DND-41 (cell line): ENCODE measurements around the gene MPL.

Source experiments
- ATAC-seq: fragments of 200-7000 bp; cut with Tn5 transposase; 3 replicates; pipeline ENCODE4 v1.9.1; 2021; ENCODE audit warnings: low read depth; ENCODE audit not compliant: insufficient read depth
- DNase-seq: peaks from one replicate; pipeline ENCODE4 v3.0.0-alpha.2; 2020
- H2AFZ ChIP-seq: 2 replicates; pipeline ENCODE4 v1.6.0; 2012; ENCODE audit warnings: low read depth, low read length
- H3K27ac ChIP-seq: 2 replicates; pipeline ENCODE4 v1.5.1; 2012; ENCODE audit warnings: low read length, inconsistent platforms
- H3K27me3 ChIP-seq: fragments of 200-600 bp; sonication (generic); 2 replicates; pipeline ENCODE4 v1.6.0; 2012; ENCODE audit warnings: low read length, mild to moderate bottlenecking, inconsistent platforms; ENCODE audit not compliant: insufficient read depth, poor library complexity
- H3K36me3 ChIP-seq: 2 replicates; pipeline ENCODE4 v1.5.1; 2012; ENCODE audit warnings: low read length, inconsistent platforms; ENCODE audit not compliant: insufficient read depth
- H3K4me1 ChIP-seq: 2 replicates; pipeline ENCODE4 v1.5.1; 2012; ENCODE audit warnings: mild to moderate bottlenecking, low read length; ENCODE audit not compliant: insufficient read depth
- H3K4me2 ChIP-seq: 2 replicates; pipeline ENCODE4 v1.6.0; 2012; ENCODE audit warnings: mild to moderate bottlenecking, moderate library complexity, low read length, inconsistent platforms; ENCODE audit not compliant: insufficient read depth
- H3K4me3 ChIP-seq, 2 experiments: fragments of 200-600 bp in 1 of 2; shearing (Covaris generic) in 1 of 2; 2 replicates each; pipeline ENCODE4 v1.5.1; 2012 to 2016; ENCODE audit warnings: inconsistent platforms in 2 of 2, low read length in 2 of 2, mild to moderate bottlenecking in 2 of 2, low read depth in 1 of 2, moderate library complexity in 1 of 2
- H3K79me2 ChIP-seq: 2 replicates; pipeline ENCODE4 v1.6.0; 2012; ENCODE audit warnings: low read length, inconsistent platforms; ENCODE audit not compliant: insufficient read depth
- H3K9ac ChIP-seq: 2 replicates; pipeline ENCODE4 v1.6.0; 2012; ENCODE audit warnings: low read depth, mild to moderate bottlenecking, inconsistent platforms, low read length, moderate library complexity
- H3K9me3 ChIP-seq: 2 replicates; pipeline ENCODE4 v1.5.1; 2012; ENCODE audit warnings: low read length, moderate library complexity, mild to moderate bottlenecking, inconsistent platforms; ENCODE audit not compliant: insufficient read depth, severe bottlenecking
- H4K20me1 ChIP-seq: 2 replicates; pipeline ENCODE4 v1.6.0; 2012; ENCODE audit warnings: low read length; ENCODE audit not compliant: insufficient read depth
- EZH2 ChIP-seq: IDR thresholded peaks from 3 replicates; pipeline ENCODE4 v1.6.1; 2012; ENCODE audit warnings: borderline replicate concordance, low read depth, mild to moderate bottlenecking, moderate library complexity, low read length, inconsistent platforms; ENCODE audit not compliant: severe bottlenecking
- TF ChIP-seq, protein P1 (sequence below): IDR thresholded peaks from 2 replicates; pipeline ENCODE4 v1.5.1; 2012; ENCODE audit warnings: borderline replicate concordance, low read length, moderate library complexity, mild to moderate bottlenecking; ENCODE audit not compliant: poor library complexity, severe bottlenecking; ENCODE audit errors: extremely low read depth

The MPL gene

DNA sequence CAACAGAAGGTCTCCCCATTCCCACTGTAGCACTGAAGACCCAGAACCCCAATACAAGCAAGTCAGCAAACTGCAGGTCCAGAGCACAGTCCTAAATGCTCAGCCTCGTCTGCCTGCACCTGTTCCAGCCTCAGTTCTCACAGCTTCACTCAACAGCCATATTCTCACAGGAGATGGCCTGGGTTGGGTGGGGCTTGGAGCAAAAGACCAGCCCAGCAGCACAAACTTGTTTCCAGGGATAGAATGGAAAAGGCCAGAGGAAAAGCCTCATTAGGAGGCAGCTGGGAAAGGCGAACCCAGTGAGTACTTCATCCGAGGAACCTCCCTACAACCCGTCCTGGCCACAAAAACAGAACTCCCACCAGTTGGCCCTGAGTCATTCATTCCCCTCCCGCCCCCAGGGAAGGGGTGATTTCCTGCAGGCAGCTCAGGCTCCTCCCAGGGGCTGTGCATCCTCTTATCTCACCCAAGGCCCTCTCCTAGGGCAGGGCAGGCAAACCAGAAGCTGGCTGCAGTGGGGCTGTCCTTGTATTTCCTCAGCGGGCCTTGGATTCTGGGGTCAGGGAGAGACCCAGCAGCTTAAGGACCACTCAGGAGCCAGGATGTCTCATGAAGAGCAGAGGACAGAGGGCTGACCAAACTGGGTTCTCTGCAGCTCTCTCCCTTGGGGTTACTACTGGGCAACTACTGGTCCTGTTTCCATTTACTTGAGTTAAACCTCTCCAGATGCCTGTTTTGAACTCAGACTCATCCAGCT, 7.4 kb upstream of the MPL start:
- no peak for TF ChIP-seq EZH2
- TF ChIP-seq, protein P1, sequence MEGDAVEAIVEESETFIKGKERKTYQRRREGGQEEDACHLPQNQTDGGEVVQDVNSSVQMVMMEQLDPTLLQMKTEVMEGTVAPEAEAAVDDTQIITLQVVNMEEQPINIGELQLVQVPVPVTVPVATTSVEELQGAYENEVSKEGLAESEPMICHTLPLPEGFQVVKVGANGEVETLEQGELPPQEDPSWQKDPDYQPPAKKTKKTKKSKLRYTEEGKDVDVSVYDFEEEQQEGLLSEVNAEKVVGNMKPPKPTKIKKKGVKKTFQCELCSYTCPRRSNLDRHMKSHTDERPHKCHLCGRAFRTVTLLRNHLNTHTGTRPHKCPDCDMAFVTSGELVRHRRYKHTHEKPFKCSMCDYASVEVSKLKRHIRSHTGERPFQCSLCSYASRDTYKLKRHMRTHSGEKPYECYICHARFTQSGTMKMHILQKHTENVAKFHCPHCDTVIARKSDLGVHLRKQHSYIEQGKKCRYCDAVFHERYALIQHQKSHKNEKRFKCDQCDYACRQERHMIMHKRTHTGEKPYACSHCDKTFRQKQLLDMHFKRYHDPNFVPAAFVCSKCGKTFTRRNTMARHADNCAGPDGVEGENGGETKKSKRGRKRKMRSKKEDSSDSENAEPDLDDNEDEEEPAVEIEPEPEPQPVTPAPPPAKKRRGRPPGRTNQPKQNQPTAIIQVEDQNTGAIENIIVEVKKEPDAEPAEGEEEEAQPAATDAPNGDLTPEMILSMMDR: no peak
- Histone ChIP-seq H2AFZ (peak overlapping the region; percentile 42; the same call in 1 of the 2 replicates), H3K36me3 (no peaks in the 10 kb centered on the region), H3K27me3 (no peaks in the 10 kb centered on the region), H4K20me1 (no peaks in the 10 kb centered on the region), H3K9me3 (peaks cover 14% of the 10 kb centered on the region), H3K9ac (no peak overlapping the region), H3K4me2 (no peak overlapping the region), H3K4me3 (no peak overlapping the region), H3K27ac (no peak overlapping the region), H3K79me2 (no peaks in the 10 kb centered on the region), H3K4me1 (no peaks in the 10 kb centered on the region)
- DNase-seq (peak; percentile 14), ATAC-seq (peak; percentile 44; the same call in 1 of the 3 replicates)

DNA sequence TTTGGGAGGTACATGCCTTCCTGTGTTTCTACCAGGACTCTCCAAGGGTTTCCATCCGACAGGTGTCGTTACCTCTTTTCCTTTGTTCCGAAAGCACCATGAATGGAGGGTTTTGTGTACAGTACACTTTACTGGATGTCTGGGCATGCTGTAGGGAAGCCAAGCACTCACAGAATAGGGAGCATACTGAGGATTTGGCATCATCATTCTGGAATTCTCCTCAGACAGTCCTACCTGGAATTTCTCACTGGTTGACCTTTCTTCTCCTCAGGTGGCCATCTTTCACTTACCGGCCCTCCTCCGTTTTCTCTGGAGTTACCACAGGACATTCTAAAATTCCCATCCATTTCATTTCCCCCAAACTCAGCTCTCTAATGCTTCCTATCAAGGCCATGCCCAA, 5.9 kb upstream of the MPL start:
- no peak overlapping the region for H3K9ac ChIP-seq
- no peaks in the 10 kb centered on the region for H3K4me1 ChIP-seq
- DNase-seq (no peak), ATAC-seq (no peak)
- TF ChIP-seq, protein P1: no peak
- TF ChIP-seq EZH2: no peak
- H3K4me3 ChIP-seq: no peak overlapping the region
- no peaks in the 10 kb centered on the region for H4K20me1 ChIP-seq
- peaks cover 8% of the 10 kb centered on the region for H3K9me3 ChIP-seq
- H3K27me3 ChIP-seq: no peaks in the 10 kb centered on the region
- no peak overlapping the region for H3K4me2 ChIP-seq
- no peaks in the 10 kb centered on the region for H3K79me2 ChIP-seq
- no peaks in the 10 kb centered on the region for H3K36me3 ChIP-seq
- no peak overlapping the region for H2AFZ ChIP-seq
- H3K27ac ChIP-seq: no peak overlapping the region

DNA sequence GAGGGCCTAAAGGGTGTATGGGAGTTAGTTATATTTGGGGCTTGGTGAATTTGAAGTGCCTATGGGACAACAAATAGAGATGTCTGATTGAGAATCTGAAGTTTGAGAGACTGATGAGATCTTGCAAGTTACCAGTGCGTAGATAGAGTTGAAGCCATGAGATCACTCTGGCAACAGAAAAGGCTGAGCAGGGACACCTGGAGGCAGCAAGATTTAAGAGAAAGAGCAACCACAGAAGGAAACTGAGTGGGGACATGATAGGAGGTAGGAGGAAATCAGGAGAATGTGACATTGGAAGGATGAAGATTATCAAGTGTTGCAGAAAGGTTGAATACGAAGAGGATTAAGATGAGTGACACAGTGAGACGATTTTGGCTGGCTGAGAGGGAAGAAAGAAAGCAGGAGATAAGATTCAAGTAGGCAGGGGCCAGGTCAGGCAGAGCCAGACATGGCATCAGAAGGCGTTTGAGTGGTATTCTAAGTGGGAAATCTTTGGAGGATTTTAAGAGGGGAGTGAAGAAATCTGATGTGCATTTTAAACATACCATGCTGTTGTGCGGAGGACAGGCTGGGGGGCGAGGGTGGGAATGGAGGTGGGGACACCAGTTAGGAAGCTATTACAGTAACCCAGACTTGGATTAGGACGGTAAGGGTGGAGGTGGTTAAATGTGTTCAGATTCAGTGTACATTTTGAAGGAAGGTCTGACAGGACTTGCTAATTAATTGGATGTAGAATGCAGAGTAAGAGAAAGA, 3.0 kb upstream of the MPL start:
- H3K4me1 ChIP-seq: no peaks in the 10 kb centered on the region
- TF ChIP-seq EZH2: no peak
- TF ChIP-seq, protein P1: no peak
- no peak overlapping the region for H3K27ac ChIP-seq
- H3K4me2 ChIP-seq: no peak overlapping the region
- H3K36me3 ChIP-seq: no peaks in the 10 kb centered on the region
- ATAC-seq (no peak), DNase-seq (no peak)
- no peaks in the 10 kb centered on the region for H3K79me2 ChIP-seq
- H3K27me3 ChIP-seq: peaks cover 6% of the 10 kb centered on the region
- H3K9me3 ChIP-seq: no peaks in the 10 kb centered on the region
- H3K9ac ChIP-seq: no peak overlapping the region
- no peak overlapping the region for H3K4me3 ChIP-seq
- no peaks in the 10 kb centered on the region for H4K20me1 ChIP-seq
- no peak overlapping the region for H2AFZ ChIP-seq
